HG02840 (cell line): Measurements from ENCODE around the gene MAMDC2.
A peak's percentile ranks its signal among the peaks of the same experiment; 100 is the strongest.

ENCODE experiments used
- ATAC-seq: cut with Tn5 transposase; IDR thresholded peaks from one replicate; pipeline ENCODE4 v1.9.1; 2021; ENCODE audit warnings: mild to moderate bottlenecking, moderate library complexity, moderate number of reproducible peaks; ENCODE audit not compliant: unreplicated experiment, low FRiP score

Gene MAMDC2

DNA sequence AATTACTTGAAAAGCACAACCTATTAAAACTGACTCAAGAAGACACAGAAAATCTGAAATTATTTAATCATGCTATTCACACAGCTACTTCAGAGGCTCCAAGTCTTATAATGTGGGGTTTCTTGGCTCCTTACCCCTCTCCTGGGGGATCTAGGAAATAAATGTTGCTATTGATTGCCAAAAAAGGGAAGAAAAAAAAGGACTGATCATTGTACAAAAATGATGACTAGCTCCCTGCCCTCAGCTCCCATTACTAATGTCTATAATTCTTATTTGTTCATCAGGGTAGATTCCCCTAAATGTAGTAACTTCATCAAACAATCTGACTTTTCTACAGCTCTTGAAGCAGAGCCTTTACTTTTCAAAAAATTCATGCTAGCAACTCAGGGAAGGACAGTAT lies 211.8 kb downstream of the MAMDC2 start:
- no peak for ATAC-seq

DNA sequence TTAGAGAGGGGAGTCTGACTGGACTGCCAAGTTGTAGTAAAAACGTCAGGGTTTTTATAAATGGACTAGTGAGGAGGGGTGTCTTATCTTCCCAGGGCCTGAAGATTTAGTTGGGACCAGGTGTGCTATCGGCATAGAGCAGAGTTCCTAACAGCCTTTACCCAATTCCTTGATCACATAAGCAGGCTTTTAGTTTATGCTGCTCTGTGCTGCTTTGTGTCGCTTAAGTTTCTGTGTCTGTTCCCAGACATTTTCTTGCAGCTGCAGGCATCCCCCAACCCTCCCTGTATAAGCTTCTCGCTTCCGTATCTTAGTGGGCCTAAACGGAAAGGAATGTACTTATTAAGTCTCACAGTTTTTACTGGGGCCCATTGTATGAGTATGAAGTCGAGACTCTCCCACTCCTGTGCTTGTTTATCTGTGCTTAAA lies 212.5 kb downstream of the MAMDC2 start:
- no peak for ATAC-seq

DNA sequence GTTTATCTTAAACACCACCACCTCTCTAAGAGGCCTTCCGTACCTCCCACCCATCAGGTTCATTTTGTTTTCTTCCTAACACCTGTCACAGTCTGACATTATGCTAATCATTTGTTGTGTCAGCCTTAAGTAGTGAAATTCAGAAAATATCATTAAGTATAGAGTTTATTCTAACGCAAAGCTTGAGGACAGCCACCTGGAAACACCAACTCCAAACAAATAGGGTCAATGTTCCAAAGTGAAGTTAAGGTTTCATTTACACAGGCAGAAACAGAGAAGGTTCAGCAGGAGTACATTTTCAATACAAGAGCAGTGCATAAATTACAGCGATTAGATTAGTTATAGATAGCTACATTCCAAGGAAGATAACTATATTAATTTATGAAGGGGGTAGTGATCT lies 213.9 kb downstream of the MAMDC2 start:
- ATAC-seq = no peak

DNA sequence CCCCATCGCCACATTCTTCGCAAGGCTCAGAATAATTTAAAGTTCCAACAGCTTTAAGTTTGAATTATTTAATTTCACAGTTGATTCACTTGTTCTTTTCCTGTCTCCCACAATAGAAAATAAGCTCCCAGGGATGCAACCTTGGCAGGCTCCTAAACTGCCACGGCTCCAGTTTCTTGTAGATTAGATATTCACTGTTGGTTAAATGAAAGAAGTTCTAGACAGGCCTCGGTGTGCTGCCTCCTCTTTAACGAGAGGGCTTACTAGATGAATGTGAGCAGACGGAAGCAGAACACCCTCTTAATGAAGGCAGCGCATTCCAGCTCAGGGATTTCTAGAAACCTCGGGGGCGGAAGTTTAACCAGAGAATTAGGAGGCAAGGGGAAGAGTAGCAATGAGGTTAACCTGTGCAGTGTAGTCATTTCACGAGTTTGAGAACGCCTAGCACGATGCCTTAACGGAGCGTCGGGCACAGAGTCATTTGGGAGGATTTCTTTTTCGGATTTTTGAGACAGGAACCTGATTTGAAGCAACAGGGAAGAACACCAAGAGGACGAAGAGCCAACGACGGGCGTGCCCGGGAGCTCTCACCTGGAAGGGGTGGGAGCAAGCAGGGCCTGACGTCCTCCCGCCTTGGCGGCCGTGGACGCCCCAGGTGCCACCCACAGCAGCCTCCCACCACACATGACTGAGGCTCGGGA lies 214.5 kb downstream of the MAMDC2 start:
- ATAC-seq = peak; percentile 45

DNA sequence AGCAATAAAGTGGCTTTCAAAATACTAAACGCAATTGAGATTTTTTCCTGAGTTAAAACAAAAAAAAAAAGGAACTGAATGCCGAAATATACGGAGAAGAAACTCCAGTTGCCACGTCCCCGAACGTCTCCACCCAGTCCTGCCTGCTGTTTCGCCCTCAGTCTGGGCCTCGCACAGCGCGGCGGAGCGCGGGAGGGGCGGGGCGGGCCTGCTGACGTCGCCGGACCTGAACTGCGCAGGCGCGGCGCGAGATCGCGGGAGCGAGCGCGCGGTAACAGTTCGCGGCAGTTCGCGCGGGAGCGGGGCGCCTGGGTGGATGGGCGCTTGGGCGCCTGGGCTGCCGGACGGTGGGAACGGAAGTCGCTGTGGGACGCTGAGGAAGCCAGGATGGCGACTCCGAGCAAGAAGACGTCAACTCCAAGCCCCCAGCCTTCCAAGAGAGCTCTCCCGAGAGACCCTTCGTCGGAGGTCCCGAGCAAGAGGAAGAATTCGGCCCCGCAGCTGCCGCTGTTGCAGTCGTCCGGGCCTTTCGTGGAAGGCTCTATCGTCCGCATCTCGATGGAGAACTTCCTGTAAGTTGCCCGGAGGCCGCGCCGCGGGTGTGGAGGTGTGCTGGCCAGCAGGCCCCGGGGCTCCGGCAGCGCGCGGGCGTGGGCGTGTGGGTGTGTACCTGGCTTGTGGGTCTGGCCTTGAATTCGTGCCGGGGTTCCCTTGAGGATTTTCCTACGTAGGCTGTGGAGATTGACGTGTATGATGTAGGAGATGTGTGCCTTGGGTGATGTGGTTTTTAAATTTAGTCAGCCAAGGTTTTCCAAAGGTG lies 215.3 kb downstream of the MAMDC2 start, which contains the start of gene SMC5:
Gene SMC5 (plus strand): TSS at position 287 of the 820 bp plus-strand sequence. CDS start 101 bp downstream, at position 388.
- peak; percentile 86 for ATAC-seq

DNA sequence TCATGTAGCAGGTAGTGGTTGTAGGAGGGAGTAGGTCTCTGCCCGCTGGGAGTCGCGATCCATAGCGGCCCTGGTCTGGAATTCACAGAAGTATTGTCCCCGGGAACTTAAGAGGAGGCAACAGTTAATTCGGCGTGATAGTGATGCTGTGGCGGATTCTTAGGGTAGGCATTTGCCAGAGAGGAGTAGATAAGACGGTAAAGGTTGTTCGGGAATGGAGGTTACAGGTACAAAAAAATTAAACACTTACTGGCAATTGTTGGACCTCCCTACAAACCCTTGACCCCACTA lies 215.8 kb downstream of the MAMDC2 start:
- no peak for ATAC-seq

DNA sequence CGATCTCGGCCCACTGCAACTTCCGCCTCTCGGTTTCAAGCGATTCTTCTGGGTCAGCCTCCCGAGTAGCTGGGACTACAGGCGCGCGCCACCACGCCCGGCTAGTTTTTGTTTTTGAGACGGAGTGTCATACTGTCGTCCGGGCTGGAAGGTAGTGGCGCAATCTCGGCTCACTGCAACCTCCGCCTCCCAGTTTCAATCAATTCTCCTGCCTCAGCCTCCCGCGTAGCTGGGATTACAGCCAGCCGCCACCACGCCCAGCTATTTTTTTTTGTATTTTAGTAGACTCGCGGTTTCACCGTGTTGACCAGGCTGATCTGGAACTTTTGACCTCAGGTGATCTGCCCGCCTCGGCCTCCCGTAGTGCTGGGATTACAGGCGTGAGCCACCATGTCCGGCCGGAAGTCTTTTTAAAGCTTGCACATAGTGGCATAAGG lies 216.4 kb downstream of the MAMDC2 start:
- no peak for ATAC-seq

DNA sequence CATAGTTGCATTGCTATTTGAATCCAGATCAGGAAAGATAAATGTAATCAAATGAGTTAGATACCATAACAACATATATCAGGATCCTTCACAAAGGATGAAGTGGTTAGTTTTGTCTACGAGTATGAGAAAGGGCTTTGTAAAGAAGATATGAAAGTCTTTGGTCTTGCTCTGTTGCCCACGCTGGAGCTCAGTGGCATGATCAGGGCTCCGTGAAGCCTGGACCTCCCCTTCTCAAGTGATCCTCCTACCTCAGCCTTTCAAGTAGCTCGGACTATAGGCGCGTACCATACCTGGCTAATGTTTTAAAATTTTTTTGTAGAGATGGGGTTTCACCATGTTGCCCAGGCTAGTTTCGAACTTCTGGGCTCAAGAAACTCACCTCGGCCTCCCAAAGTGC lies 217.0 kb downstream of the MAMDC2 start:
- ATAC-seq = no peak

DNA sequence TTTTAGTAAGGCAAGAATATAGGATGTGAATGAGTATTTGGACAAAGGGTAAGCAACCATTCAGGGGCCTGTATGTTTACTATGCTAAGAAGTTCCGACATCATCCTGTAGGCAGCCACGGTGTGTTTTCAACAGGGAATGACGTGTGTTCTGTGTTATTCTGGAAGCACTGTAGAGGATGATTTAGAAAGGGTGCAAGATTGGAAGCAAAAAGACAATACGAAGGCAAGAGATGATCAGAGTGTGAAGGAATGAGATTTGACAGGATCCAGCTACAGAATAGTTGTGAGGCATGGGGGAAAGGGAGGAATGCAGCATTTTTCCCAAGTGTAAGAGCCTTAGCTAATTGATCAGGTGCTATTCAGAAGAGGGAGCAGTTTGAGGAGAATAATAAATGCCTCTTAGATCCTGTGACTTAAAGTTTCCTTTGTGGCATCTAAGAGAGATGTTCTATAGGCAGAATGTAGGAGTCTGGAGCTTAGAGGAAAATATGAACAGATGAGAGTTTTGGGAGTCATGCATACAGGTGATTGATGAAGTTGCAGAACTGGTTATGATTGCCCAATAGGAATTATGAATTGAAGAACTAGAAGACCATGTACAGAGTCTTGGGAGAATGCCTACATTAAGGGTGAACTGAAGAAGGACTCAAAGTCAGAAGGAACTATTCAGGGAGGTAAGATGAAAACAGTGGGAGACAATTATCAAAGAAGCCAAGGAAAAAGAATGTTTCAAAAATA lies 217.7 kb downstream of the MAMDC2 start:
- ATAC-seq = no peak

DNA sequence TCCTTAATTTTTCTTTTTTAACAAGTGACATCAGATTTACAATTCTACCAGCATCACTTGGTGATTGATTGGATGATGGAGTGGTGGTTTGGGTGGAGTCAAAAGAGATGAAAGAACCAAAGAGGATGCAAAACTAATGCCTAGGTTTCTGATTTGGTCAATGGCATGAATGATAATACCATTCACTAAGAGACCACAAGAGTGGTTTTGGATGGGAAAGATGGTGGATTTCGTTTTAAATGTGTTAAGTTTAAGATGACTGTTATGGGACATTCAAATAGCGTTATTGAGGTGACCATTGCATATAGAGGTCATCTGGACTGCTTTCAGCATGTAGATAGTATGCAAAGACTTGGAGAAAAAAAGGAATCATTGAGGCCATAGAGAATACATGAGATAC lies 218.7 kb downstream of the MAMDC2 start:
- no peak for ATAC-seq

DNA sequence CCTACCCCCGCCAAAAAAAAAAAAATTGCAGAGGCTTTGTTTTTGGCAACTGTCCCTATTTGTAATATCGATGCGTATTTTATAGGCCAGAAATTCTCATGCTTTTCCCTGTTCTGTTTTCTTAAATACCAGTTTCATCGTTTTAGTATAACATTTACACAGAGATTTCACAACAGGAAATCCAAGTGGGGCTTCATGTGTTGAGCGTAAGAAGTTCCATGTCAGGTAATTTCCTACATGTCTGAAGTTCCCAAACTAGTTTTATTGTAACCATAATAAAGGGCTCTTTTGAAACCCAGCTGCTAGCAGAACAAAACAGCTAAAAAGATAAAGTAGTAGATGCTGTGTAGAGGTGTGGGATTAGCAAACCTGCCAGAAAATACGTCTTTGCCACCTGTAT lies 219.3 kb downstream of the MAMDC2 start:
- no peak for ATAC-seq

DNA sequence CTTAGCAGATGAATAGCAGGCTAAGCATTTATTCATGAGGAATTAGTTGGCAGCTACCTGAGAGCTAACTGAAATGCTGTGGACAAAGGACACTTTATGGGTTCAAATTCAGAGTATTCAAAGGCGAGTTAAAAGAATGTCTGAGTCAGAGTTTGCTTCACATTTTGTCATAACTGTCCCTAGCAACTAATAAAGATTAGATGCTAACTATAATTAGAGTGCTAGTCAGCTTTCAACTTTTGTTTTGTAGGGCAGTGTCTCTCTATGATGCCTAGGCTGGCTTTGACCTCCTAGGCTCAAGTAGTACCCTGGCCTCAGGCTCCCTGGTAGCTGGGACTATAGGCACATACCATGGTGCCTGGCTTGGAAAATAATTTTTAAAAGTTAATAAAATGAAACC lies 219.8 kb downstream of the MAMDC2 start:
- ATAC-seq = no peak
